CD8-positive, alpha-beta memory T cell (primary cell): ENCODE measurements around the gene CATSPERZ. TPM values are rescaled to one million over a fixed set of nuclear protein-coding genes. Genes with fewer than 3 reads are reported as not detected.

ENCODE experiments used
- CTCF ChIA-PET: fragments of 350-600 bp; sonication (Branson Sonifier 250); formaldehyde crosslinking; loops from one replicate; lab custom pipeline; 2021; ENCODE audit warnings: antibody characterized with exemption; lab: Charles Lee
- POLR2A ChIA-PET: fragments of 350-600 bp; sonication (Branson Sonifier 250); formaldehyde crosslinking; loops from one replicate; lab custom pipeline; 2021; ENCODE audit warnings: antibody characterized with exemption; lab: Charles Lee
- DNase-seq, 5 donors: peaks; one replicate each; pipeline versions ENCODE4 v3.0.0 to v3.0.0-alpha.2; 2020 to 2022; ENCODE audit warnings: mixed read lengths in 1 of 5
- H3K27ac ChIP-seq: one replicate; pipeline ENCODE4 v1.7.0; 2013; ENCODE audit warnings: low read depth, mild to moderate bottlenecking, low read length, moderate library complexity
- H3K27me3 ChIP-seq: 2 replicates; pipeline ENCODE4 v1.7.0; 2013; ENCODE audit warnings: low read length, mild to moderate bottlenecking; ENCODE audit not compliant: insufficient read depth, poor library complexity, severe bottlenecking
- H3K36me3 ChIP-seq: 2 replicates; pipeline ENCODE4 v1.7.0; 2013; ENCODE audit warnings: mild to moderate bottlenecking, low read length, moderate library complexity; ENCODE audit not compliant: insufficient read depth
- H3K4me1 ChIP-seq: 2 replicates; pipeline ENCODE4 v1.7.0; 2013; ENCODE audit warnings: mild to moderate bottlenecking, low read length, moderate library complexity; ENCODE audit not compliant: insufficient read depth
- H3K4me3 ChIP-seq: 2 replicates; pipeline ENCODE4 v1.7.0; 2013; ENCODE audit warnings: mild to moderate bottlenecking, low read length
- H3K9me3 ChIP-seq: 2 replicates; pipeline ENCODE4 v1.7.0; 2013; ENCODE audit warnings: mild to moderate bottlenecking, low read length
- H3K27ac Mint-ChIP-seq, 8 donors: one replicate each; pipeline ENCODE4 v1.8.0; 2020 to 2021; ENCODE audit warnings: mixed read lengths in 8 of 8, mild to moderate bottlenecking in 6 of 8, inconsistent platforms in 3 of 8, moderate library complexity in 3 of 8
- H3K27me3 Mint-ChIP-seq, 2 donors: one replicate each; pipeline ENCODE4 v1.8.0; 2020 to 2021; ENCODE audit warnings: mixed read lengths in 2 of 2, mild to moderate bottlenecking in 1 of 2, moderate library complexity in 1 of 2
- H3K36me3 Mint-ChIP-seq, 3 donors: one replicate each; pipeline ENCODE4 v1.8.0; 2020 to 2021; ENCODE audit warnings: mixed read lengths in 3 of 3, inconsistent platforms in 1 of 3, mild to moderate bottlenecking in 1 of 3
- H3K4me1 Mint-ChIP-seq, 3 donors: one replicate each; pipeline ENCODE4 v1.8.0; 2020 to 2021; ENCODE audit warnings: mixed read lengths in 3 of 3, inconsistent platforms in 1 of 3, mild to moderate bottlenecking in 1 of 3
- H3K4me3 Mint-ChIP-seq, 7 donors: one replicate each; pipeline ENCODE4 v1.8.0; 2020 to 2021; ENCODE audit warnings: mixed read lengths in 7 of 7, mild to moderate bottlenecking in 6 of 7, moderate library complexity in 4 of 7, inconsistent platforms in 2 of 7
- H3K9me3 Mint-ChIP-seq, 5 donors: one replicate each; pipeline ENCODE4 v1.8.0; 2020 to 2022; ENCODE audit warnings: mixed read lengths in 5 of 5, mild to moderate bottlenecking in 3 of 5, moderate library complexity in 2 of 5, inconsistent platforms in 1 of 5
- polyA plus RNA-seq: library from polyadenylated mRNA; unstranded; fragments of 300-500 nt; fragmentation: Illumina TruSeq; gene quantifications from one replicate; pipeline ENCODE4 v1.2.3, GENCODE V29; 2021
- total RNA-seq, 2 experiments: library from RNA; stranded (reverse); gene quantifications; one replicate each; pipeline ENCODE4 v1.2.3, GENCODE V29; 2021

Gene CATSPERZ
- total and polyA plus RNA-seq, 3 experiments from 2014 or later, result not detected

GRCh38 chr11:64289002-64289564, 11.1 kb upstream of the CATSPERZ start:
- peaks cover 22 to 24% of the 10 kb centered on the region in 2 donors for H3K27me3 Mint-ChIP-seq
- DNase-seq, result no peak
- H3K9me3 Mint-ChIP-seq, result peaks cover 0 to 2% (median 0%) of the 10 kb centered on the region in 5 donors
- Histone ChIP-seq H3K36me3 (no peaks in the 10 kb centered on the region), H3K9me3 (no peaks in the 10 kb centered on the region), H3K4me3 (no peak overlapping the region), H3K4me1 (peaks cover 10% of the 10 kb centered on the region), H3K27ac (no peak overlapping the region), H3K27me3 (peaks cover 26% of the 10 kb centered on the region)
- POLR2A ChIA-PET, result interaction anchor here (0.8 kb wide), 1 partner anchor 15 kb away, joined by 4 read pairs; no protein-coding TSS in a partner anchor
- peak overlapping the region in 1 of 7 donors; percentile 40 for H3K4me3 Mint-ChIP-seq
- H3K36me3 Mint-ChIP-seq, result peaks cover 0 to 4% (median 0%) of the 10 kb centered on the region in 3 donors
- CTCF ChIA-PET, result interaction anchor here (0.8 to 2.3 kb wide), 3 partner anchors 12 to 85 kb away, joined by 3 to 8 read pairs (median 3); partner anchors contain the start of gene CATSPERZ
- peak overlapping the region in 2 of 8 donors; percentile 36 to 45 for H3K27ac Mint-ChIP-seq
- H3K4me1 Mint-ChIP-seq, result peaks cover 9 to 22% (median 11%) of the 10 kb centered on the region in 3 donors

- Mint-ChIP-seq H3K4me3 (peak overlapping the region in 6 of 7 donors; percentile 45 to 76 (median 68)), H3K9me3 (peaks cover 0 to 2% (median 0%) of the 10 kb centered on the region in 5 donors), H3K27ac (peak overlapping the region in 2 of 8 donors; percentile 29 to 36), H3K4me1 (peaks cover 6 to 19% (median 10%) of the 10 kb centered on the region in 3 donors), H3K36me3 (no peaks in the 10 kb centered on the region), H3K27me3 (peaks cover 32 to 35% of the 10 kb centered on the region in 2 donors)
- Histone ChIP-seq H3K9me3 (no peaks in the 10 kb centered on the region), H3K27ac (no peak overlapping the region), H3K4me3 (no peak overlapping the region), H3K4me1 (peaks cover 7% of the 10 kb centered on the region), H3K27me3 (peaks cover 32% of the 10 kb centered on the region), H3K36me3 (no peaks in the 10 kb centered on the region)
- POLR2A ChIA-PET, result no interaction called here
- DNase-seq, result no peak
- CTCF ChIA-PET, result interaction anchor here (0.8 to 2.3 kb wide), 3 partner anchors 11 to 40 kb away, joined by 3 to 8 read pairs (median 6); partner anchors contain the start of gene CATSPERZ
Observed at GRCh38 chr11:64290352-64291261, 9.6 kb upstream of the CATSPERZ start.

GRCh38 chr11:64291262-64291751, 8.9 kb upstream of the CATSPERZ start, which contains the start of gene KCNK4:
TSS of gene KCNK4 (plus strand) at chr11:64291302. CDS start at chr11:64293019, 1,717 bp downstream.
- no peak within 1 kb of the TSS for H3K4me3 ChIP-seq
- Mint-ChIP-seq H3K27ac (peak within 1 kb of the TSS in 2 of 8 donors; percentile 29 to 36), H3K27me3 (peaks cover 36 to 42% of the 10 kb centered on the region in 2 donors), H3K4me1 (peaks cover 5 to 16% (median 9%) of the 10 kb centered on the region in 3 donors), H3K4me3 (peak within 1 kb of the TSS in 6 of 7 donors; percentile 45 to 76 (median 68)), H3K36me3 (no peaks in the 10 kb centered on the region), H3K9me3 (peaks cover 0 to 2% (median 0%) of the 10 kb centered on the region in 5 donors)
- H3K27ac ChIP-seq, result no peak within 1 kb of the TSS
- peaks cover 38% of the 10 kb centered on the region for H3K27me3 ChIP-seq
- DNase-seq, result no peak
- no peaks in the 10 kb centered on the region for H3K36me3 ChIP-seq
- ChIA-PET CTCF (interaction anchor here (1.5 kb wide), 1 partner anchor 13 kb away, joined by 6 read pairs; no protein-coding TSS in a partner anchor), POLR2A (no interaction called here)
- H3K9me3 ChIP-seq, result no peaks in the 10 kb centered on the region
- peaks cover 2% of the 10 kb centered on the region for H3K4me1 ChIP-seq

GRCh38 chr11:64291752-64292459, 8.3 kb upstream of the CATSPERZ start:
- H3K4me1 Mint-ChIP-seq, result peaks cover 0 to 10% (median 4%) of the 10 kb centered on the region in 3 donors
- no peak overlapping the region for H3K4me3 ChIP-seq
- H3K36me3 ChIP-seq, result no peaks in the 10 kb centered on the region
- no peak overlapping the region for H3K27ac ChIP-seq
- no peak overlapping the region for H3K27ac Mint-ChIP-seq
- no peaks in the 10 kb centered on the region for H3K4me1 ChIP-seq
- ChIA-PET POLR2A (interaction anchor here (0.5 to 1.0 kb wide), 2 partner anchors 9 to 20 kb away, joined by 3 read pairs; no protein-coding TSS in a partner anchor), CTCF (interaction anchor here (1.6 to 2.0 kb wide), 2 partner anchors 9 to 12 kb away, joined by 3 to 13 read pairs; partner anchors contain the start of gene CATSPERZ)
- peaks cover 44% of the 10 kb centered on the region for H3K27me3 ChIP-seq
- H3K9me3 Mint-ChIP-seq, result peaks cover 0 to 2% (median 0%) of the 10 kb centered on the region in 5 donors
- peak overlapping the region in 1 of 7 donors; percentile 41 for H3K4me3 Mint-ChIP-seq
- peaks cover 41 to 47% of the 10 kb centered on the region in 2 donors for H3K27me3 Mint-ChIP-seq
- peak in 2 of 5 donors; percentile 23 to 36 for DNase-seq
- H3K9me3 ChIP-seq, result no peaks in the 10 kb centered on the region
- H3K36me3 Mint-ChIP-seq, result no peaks in the 10 kb centered on the region

GRCh38 chr11:64292460-64293254, 7.5 kb upstream of the CATSPERZ start:
- no peaks in the 10 kb centered on the region for H3K4me1 ChIP-seq
- H3K36me3 ChIP-seq, result no peaks in the 10 kb centered on the region
- no peak overlapping the region for H3K27ac Mint-ChIP-seq
- peaks cover 0 to 10% (median 3%) of the 10 kb centered on the region in 3 donors for H3K4me1 Mint-ChIP-seq
- peaks cover 52% of the 10 kb centered on the region for H3K27me3 ChIP-seq
- CTCF ChIA-PET, result interaction anchor here (1.6 to 2.0 kb wide), 2 partner anchors 8 to 11 kb away, joined by 3 to 13 read pairs; partner anchors contain the start of gene CATSPERZ
- POLR2A ChIA-PET, result interaction anchor here (0.5 to 1.0 kb wide), 2 partner anchors 8 to 21 kb away, joined by 3 read pairs; no protein-coding TSS in a partner anchor
- peaks cover 0 to 2% (median 0%) of the 10 kb centered on the region in 5 donors for H3K9me3 Mint-ChIP-seq
- no peak for DNase-seq
- H3K27me3 Mint-ChIP-seq, result peaks cover 49 to 55% of the 10 kb centered on the region in 2 donors
- H3K9me3 ChIP-seq, result no peaks in the 10 kb centered on the region
- no peak overlapping the region for H3K27ac ChIP-seq
- peak overlapping the region in 5 of 7 donors; percentile 16 to 70 (median 52) for H3K4me3 Mint-ChIP-seq
- H3K36me3 Mint-ChIP-seq, result no peaks in the 10 kb centered on the region
- no peak overlapping the region for H3K4me3 ChIP-seq

GRCh38 chr11:64294774-64295173, 5.4 kb upstream of the CATSPERZ start:
- H3K9me3 Mint-ChIP-seq, result peaks cover 0 to 2% (median 0%) of the 10 kb centered on the region in 5 donors
- peaks cover 64 to 73% of the 10 kb centered on the region in 2 donors for H3K27me3 Mint-ChIP-seq
- H3K9me3 ChIP-seq, result no peaks in the 10 kb centered on the region
- CTCF ChIA-PET, result interaction anchor here (1.9 kb wide), 1 partner anchor 90 kb away, joined by 8 read pairs; no protein-coding TSS in a partner anchor
- peak overlapping the region in 1 of 7 donors; percentile 57 for H3K4me3 Mint-ChIP-seq
- no peaks in the 10 kb centered on the region for H3K36me3 ChIP-seq
- H3K27ac Mint-ChIP-seq, result no peak overlapping the region
- H3K36me3 Mint-ChIP-seq, result no peaks in the 10 kb centered on the region
- H3K4me1 Mint-ChIP-seq, result peaks cover 3 to 22% (median 8%) of the 10 kb centered on the region in 3 donors
- POLR2A ChIA-PET, result interaction anchor here (0.6 kb wide), 1 partner anchor 9 kb away, joined by 7 read pairs; the partner anchor contains the start of gene GPR137
- H3K27ac ChIP-seq, result no peak overlapping the region
- peaks cover 3% of the 10 kb centered on the region for H3K4me1 ChIP-seq
- H3K4me3 ChIP-seq, result no peak overlapping the region
- no peak for DNase-seq
- peaks cover 72% of the 10 kb centered on the region for H3K27me3 ChIP-seq
